HCT116 (cell line): Measurements from ENCODE around the gene ADARB2. TPM values are rescaled to one million over a fixed set of nuclear protein-coding genes. Genes with fewer than 3 reads are reported as not detected.

ENCODE experiments used
- ATAC-seq: fragments of 200-7000 bp; cut with Tn5 transposase; 2 replicates; pipeline ENCODE4 v1.9.1; 2020; ENCODE audit warnings: mild to moderate bottlenecking, moderate library complexity
- BruUV-seq: library from RNA; stranded (reverse); fragments of 400-500 nt; replicated peaks from 2 replicates; lab custom pipeline; 2021; lab: Mats Ljungman, UMichigan
- CTCF ChIA-PET: fragments of 300-600 bp; sonication (Branson Sonifier 250); formaldehyde crosslinking; loops from one replicate; lab custom pipeline; 2021; ENCODE audit warnings: antibody characterized with exemption; lab: Charles Lee
- POLR2A ChIA-PET: fragments of 300-600, 350-600 bp; sonication (Branson Sonifier 250); formaldehyde crosslinking; loops from one replicate; lab custom pipeline; 2021; ENCODE audit warnings: antibody characterized with exemption; lab: Charles Lee
- RAD21 ChIA-PET, 2 experiments: fragments of 300-600 bp; sonication (Branson Sonifier 250); formaldehyde crosslinking; loops; one replicate each; lab custom pipeline; 2023; ENCODE audit warnings: low total read pairs in 2 of 2; ENCODE audit not compliant: uncharacterized antibody in 2 of 2, unreplicated experiment in 2 of 2, low non-redundant PET in 1 of 2; lab: Charles Lee
- DNase-seq: peaks from one replicate; pipeline ENCODE4 v3.0.0-alpha.2; 2010; ENCODE audit warnings: low read depth, low spot score
- H2AFZ ChIP-seq: fragments of 200-600 bp; shearing (Covaris generic), sonication (generic); 2 replicates; pipeline ENCODE4 v1.6.1; 2017; ENCODE audit warnings: low read depth, mixed run types, mixed read lengths, antibody characterized with exemption, low read length; ENCODE audit not compliant: poor library complexity, severe bottlenecking
- H3K27ac ChIP-seq: 2 replicates; pipeline ENCODE4 v1.5.1; 2012; ENCODE audit warnings: low read depth, low read length
- H3K27me3 ChIP-seq: fragments of 200-600 bp; sonication (generic); 2 replicates; pipeline ENCODE4 v1.6.1; 2016; ENCODE audit warnings: mixed run types, low read length, mixed read lengths; ENCODE audit not compliant: insufficient read depth
- H3K36me3 ChIP-seq, 2 experiments: fragments of 200-500 bp in 1 of 2; fragments of 200-600 bp in 1 of 2; sonication (Bioruptor generic) in 1 of 2; sonication (generic) in 1 of 2; 2 replicates each; pipeline versions ENCODE4 v1.5.1 to v1.6.1; 2014 to 2016; ENCODE audit warnings: low read length in 2 of 2, inconsistent platforms in 1 of 2, mixed read lengths in 1 of 2, mixed run types in 1 of 2; ENCODE audit not compliant: insufficient read depth in 2 of 2, control insufficient read depth in 1 of 2
- H3K4me1 ChIP-seq, 2 experiments: fragments of 200-600 bp in 1 of 2; sonication (generic) in 1 of 2; 2 replicates each; pipeline versions ENCODE4 v1.5.1 to v1.6.1; 2012 to 2017; ENCODE audit warnings: low read length in 2 of 2, inconsistent platforms in 1 of 2, mild to moderate bottlenecking in 1 of 2, mixed read lengths in 1 of 2, mixed run types in 1 of 2, moderate library complexity in 1 of 2; ENCODE audit not compliant: insufficient read depth in 2 of 2, control insufficient read depth in 1 of 2
- H3K4me2 ChIP-seq: fragments of 200-600 bp; sonication (generic); 2 replicates; pipeline ENCODE4 v1.6.1; 2017; ENCODE audit warnings: mixed run types, low read length, mixed read lengths
- H3K4me3 ChIP-seq, 2 experiments: fragments of 200-600 bp in 1 of 2; sonication (generic) in 1 of 2; replicated peaks in 1 of 2; 2 replicates each; pipeline ENCODE4 v1.5.1; 2011 to 2016; ENCODE audit warnings: low read length in 2 of 2, control low read depth in 1 of 2, low read depth in 1 of 2, mild to moderate bottlenecking in 1 of 2, mixed read lengths in 1 of 2, mixed run types in 1 of 2
- H3K79me2 ChIP-seq: fragments of 200-600 bp; sonication (generic); 2 replicates; pipeline ENCODE4 v1.6.1; 2017; ENCODE audit warnings: mild to moderate bottlenecking, mixed run types, low read length, moderate library complexity, mixed read lengths; ENCODE audit not compliant: insufficient read depth
- H3K9ac ChIP-seq: fragments of 200-600 bp; sonication (generic); 2 replicates; pipeline ENCODE4 v1.6.1; 2016; ENCODE audit warnings: low read length, mixed read lengths
- H3K9me2 ChIP-seq: fragments of 200-600 bp; sonication (generic), shearing (Covaris generic); 2 replicates; pipeline ENCODE4 v1.6.1; 2017; ENCODE audit warnings: mixed run types, mild to moderate bottlenecking, moderate library complexity; ENCODE audit not compliant: insufficient read depth
- H3K9me3 ChIP-seq, 2 experiments: fragments of 200-500 bp in 1 of 2; fragments of 200-600 bp in 1 of 2; sonication (Bioruptor generic) in 1 of 2; sonication (generic) in 1 of 2; 2 replicates each; pipeline ENCODE4 v1.6.1; 2014 to 2017; ENCODE audit warnings: low read length in 2 of 2, mixed read lengths in 2 of 2, inconsistent platforms in 1 of 2, low read depth in 1 of 2, mild to moderate bottlenecking in 1 of 2, mixed run types in 1 of 2, moderate library complexity in 1 of 2; ENCODE audit not compliant: control insufficient read depth in 1 of 2, insufficient read depth in 1 of 2
- H4K20me1 ChIP-seq: fragments of 200-600 bp; sonication (generic), shearing (Covaris generic); 2 replicates; pipeline ENCODE4 v1.6.1; 2017; ENCODE audit warnings: mixed run types, mild to moderate bottlenecking, moderate library complexity; ENCODE audit not compliant: insufficient read depth
- ATF3 ChIP-seq: IDR thresholded peaks from 2 replicates; pipeline ENCODE4 v1.6.1; 2012
- CTCF ChIP-seq, 3 experiments: fragments of 200-600 bp in 1 of 3; sonication (generic) in 1 of 3; IDR thresholded peaks in 2 of 3; conservative IDR thresholded peaks in 1 of 3; 2 replicates each; pipeline ENCODE4 v1.5.1; 2012 to 2017; ENCODE audit warnings: low read depth in 2 of 3, low read length in 2 of 3, antibody characterized with exemption in 1 of 3, borderline replicate concordance in 1 of 3, control low read depth in 1 of 3, mild to moderate bottlenecking in 1 of 3, mixed read lengths in 1 of 3, mixed run types in 1 of 3, moderate library complexity in 1 of 3; ENCODE audit not compliant: insufficient read depth in 1 of 3
- EGR1 ChIP-seq: IDR thresholded peaks from 2 replicates; pipeline ENCODE4 v1.6.1; 2012; ENCODE audit warnings: low read depth
- ELF1 ChIP-seq: IDR thresholded peaks from 2 replicates; pipeline ENCODE4 v1.6.1; 2012; ENCODE audit warnings: low read depth, borderline replicate concordance
- EZH2 ChIP-seq: fragments of 200-600 bp; sonication (generic); IDR thresholded peaks from 2 replicates; pipeline ENCODE4 v1.6.1; 2017; ENCODE audit warnings: antibody characterized with exemption, mixed run types
- FOSL1 ChIP-seq: IDR thresholded peaks from 2 replicates; pipeline ENCODE4 v1.6.1; 2012; ENCODE audit warnings: low read depth
- JUND ChIP-seq: IDR thresholded peaks from 2 replicates; pipeline ENCODE4 v1.6.1; 2012
- MAX ChIP-seq: IDR thresholded peaks from 2 replicates; pipeline ENCODE4 v1.6.1; 2012
- POLR2A ChIP-seq: IDR thresholded peaks from 2 replicates; pipeline ENCODE4 v1.7.0; 2011; ENCODE audit warnings: borderline replicate concordance; ENCODE audit not compliant: insufficient read depth, insufficient read length; ENCODE audit errors: extremely low read depth
- POLR2AphosphoS5 ChIP-seq: IDR thresholded peaks from 2 replicates; pipeline ENCODE4 v1.6.1; 2011; ENCODE audit warnings: mild to moderate bottlenecking, low read depth, low read length, moderate library complexity
- RAD21 ChIP-seq: IDR thresholded peaks from 2 replicates; pipeline ENCODE4 v1.6.1; 2012; ENCODE audit warnings: low read depth, mild to moderate bottlenecking
- SP1 ChIP-seq: IDR thresholded peaks from 2 replicates; pipeline ENCODE4 v1.6.1; 2012; ENCODE audit warnings: low read depth
- SRF ChIP-seq: IDR thresholded peaks from 2 replicates; pipeline ENCODE4 v1.6.1; 2012; ENCODE audit warnings: low read depth
- TCF7L2 ChIP-seq: IDR thresholded peaks from 2 replicates; pipeline ENCODE4 v1.7.0; 2011; ENCODE audit warnings: borderline replicate concordance, inconsistent platforms; ENCODE audit not compliant: insufficient read depth, insufficient read length; ENCODE audit errors: extremely low read depth
- ZNF274 ChIP-seq: fragments of 200-500 bp; sonication (Bioruptor generic); IDR thresholded peaks from 2 replicates; pipeline ENCODE4 v1.6.1; 2014; ENCODE audit warnings: mild to moderate bottlenecking, low read depth, low read length, inconsistent platforms
- intact Hi-C: fragments of 100-400 bp; cut with micrococcal nuclease; formaldehyde crosslinking; loops from 2 replicates; pipeline ENCODE4 v1.10.0; 2022
- total RNA-seq: library from RNA; stranded (reverse); gene quantifications from one replicate; pipeline ENCODE4 v1.2.1, GENCODE V29; 2021; ENCODE audit not compliant: unreplicated experiment

ADARB2 gene
- total RNA-seq, 1 experiment from 2014 or later: not detected

GRCh38 chr10:1706711-1707110 lies 30.6 kb downstream of the ADARB2 start:
- intact Hi-C loops: no loop called here
- ATAC-seq (no peak), DNase-seq (no peak)
- H3K36me3 ChIP-seq: no peaks in the 10 kb centered on the region
- H3K9me3 ChIP-seq: peaks cover 0 to 3% of the 10 kb centered on the region in 2 experiments; a peak in 1 of 4 replicates
- no peaks in the 10 kb centered on the region for H3K79me2 ChIP-seq
- ChIA-PET POLR2A (no interaction called here), CTCF (no interaction called here), RAD21 (no interaction called here)
- no peak overlapping the region for H3K9ac ChIP-seq
- TF ChIP-seq JUND: no peak
- no peak for TF ChIP-seq EZH2
- TF ChIP-seq ZNF274: no peak
- no peak for TF ChIP-seq ATF3
- no peaks in the 10 kb centered on the region for H3K27me3 ChIP-seq
- H4K20me1 ChIP-seq: no peaks in the 10 kb centered on the region
- H3K4me3 ChIP-seq: no peak overlapping the region
- H3K27ac ChIP-seq: no peak overlapping the region
- no peak overlapping the region for H2AFZ ChIP-seq
- H3K4me2 ChIP-seq: no peak overlapping the region
- H3K9me2 ChIP-seq: no peaks in the 10 kb centered on the region
- no TSS peak for BruUV-seq
- H3K4me1 ChIP-seq: no peaks in the 10 kb centered on the region

- TF ChIP-seq JUND (no peak), SP1 (no peak), TCF7L2 (no peak), RAD21 (no peak), ZNF274 (no peak), CTCF (IDR thresholded peaks at IDR 0.05 in 2 of 3, conservative IDR thresholded peaks at IDR 0.05 in 1 of 3; ENCODE audit: borderline replicate concordance in 1 of 3, insufficient read depth in 1 of 3, low read depth in 2 of 3, low read length in 2 of 3) (no peak), ELF1 (no peak), FOSL1 (no peak), POLR2AphosphoS5 (no peak), EGR1 (no peak), POLR2A (no peak), ATF3 (no peak), SRF (no peak), EZH2 (no peak), MAX (no peak)
- H3K27ac ChIP-seq: no peak overlapping the region
Measured at GRCh38 chr10:1706256-1706655, 31.1 kb downstream of the ADARB2 start.

More at GRCh38 chr10:1706256-1706655, 31.1 kb downstream of the ADARB2 start:
- no peaks in the 10 kb centered on the region for H3K27me3 ChIP-seq
- intact Hi-C loops: no loop called here
- no peaks in the 10 kb centered on the region for H3K4me1 ChIP-seq
- H3K9ac ChIP-seq: no peak overlapping the region
- ATAC-seq: no peak
- peaks cover 0 to 3% of the 10 kb centered on the region in 2 experiments; a peak in 1 of 4 replicates for H3K9me3 ChIP-seq
- ChIA-PET POLR2A (no interaction called here), CTCF (no interaction called here), RAD21 (no interaction called here)
- no peak for DNase-seq
- no peak overlapping the region for H2AFZ ChIP-seq
- BruUV-seq: no TSS peak
- H3K36me3 ChIP-seq: no peaks in the 10 kb centered on the region
- H3K79me2 ChIP-seq: no peaks in the 10 kb centered on the region
- no peak overlapping the region for H3K4me2 ChIP-seq
- H4K20me1 ChIP-seq: no peaks in the 10 kb centered on the region
- no peaks in the 10 kb centered on the region for H3K9me2 ChIP-seq
- no peak overlapping the region for H3K4me3 ChIP-seq
